Subcutaneous adipose tissue (tissue), 4 donors: ENCODE results near the gene JMJD6. TPM values are rescaled to one million over a fixed set of nuclear protein-coding genes. Genes with fewer than 3 reads are reported as not detected.

Source experiments
- CTCF ChIP-seq: fragments of 450-650 bp; IDR thresholded peaks from one replicate; pipeline ENCODE4 v1.5.1; 2016; ENCODE audit warnings: low read depth, mild to moderate bottlenecking, control low read depth, antibody characterized with exemption, moderate library complexity
- total RNA-seq, 4 donors: library from RNA; depleted of rRNA; stranded (reverse); fragments of >200 nt; gene quantifications; one replicate each; pipeline ENCODE4 v1.1.0, GENCODE V29; 2016

Gene JMJD6
- total RNA-seq, 4 donors from 2014 or later = 17.5 to 21.8 (median 18.8) TPM

GRCh38 chr17:76701471-76701967 is 24.9 kb downstream of the JMJD6 start:
- TF ChIP-seq CTCF = no peak

GRCh38 chr17:76700617-76701470 is 25.6 kb downstream of the JMJD6 start:
- TF ChIP-seq CTCF = no peak

GRCh38 chr17:76700270-76700616 is 26.2 kb downstream of the JMJD6 start:
- no peak for TF ChIP-seq CTCF

DNA sequence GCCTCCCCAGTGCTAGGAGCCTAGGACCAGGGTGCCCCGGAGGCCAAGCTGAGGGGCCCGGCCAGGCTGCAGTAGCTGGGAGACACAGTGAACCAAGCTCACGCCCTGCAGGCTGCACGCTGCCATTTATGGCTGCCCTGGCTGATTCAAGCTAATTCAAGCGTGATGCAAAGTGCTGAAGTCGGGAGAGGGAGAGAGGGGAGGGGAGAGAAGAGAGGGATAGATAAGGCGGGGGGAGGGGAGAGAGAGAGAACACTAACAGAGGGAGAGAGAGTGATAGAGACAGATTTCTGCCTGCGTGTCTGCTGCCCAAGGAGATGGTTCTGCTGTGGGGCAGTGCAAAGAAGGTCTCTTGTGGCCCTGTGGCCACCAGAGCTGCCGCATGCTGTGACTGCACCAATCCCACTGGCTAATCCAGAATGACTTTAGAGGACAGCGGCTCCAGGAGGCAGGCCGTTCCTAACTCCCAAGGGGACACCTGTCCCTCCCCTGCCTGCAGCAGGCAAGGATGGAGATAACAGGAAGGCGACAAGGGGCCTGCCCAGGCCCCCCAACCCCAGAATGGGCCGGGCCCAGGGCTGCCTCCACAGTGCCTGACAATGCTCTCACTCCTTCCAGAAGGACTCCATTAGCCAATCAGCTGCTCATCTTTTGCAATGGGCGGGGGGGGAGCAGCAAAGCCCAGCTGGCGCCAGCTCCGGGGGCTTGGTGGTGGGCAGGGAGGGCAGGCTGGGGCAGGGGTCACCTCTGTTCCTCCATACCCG is 28.5 kb downstream of the JMJD6 start:
- TF ChIP-seq CTCF = no peak

DNA sequence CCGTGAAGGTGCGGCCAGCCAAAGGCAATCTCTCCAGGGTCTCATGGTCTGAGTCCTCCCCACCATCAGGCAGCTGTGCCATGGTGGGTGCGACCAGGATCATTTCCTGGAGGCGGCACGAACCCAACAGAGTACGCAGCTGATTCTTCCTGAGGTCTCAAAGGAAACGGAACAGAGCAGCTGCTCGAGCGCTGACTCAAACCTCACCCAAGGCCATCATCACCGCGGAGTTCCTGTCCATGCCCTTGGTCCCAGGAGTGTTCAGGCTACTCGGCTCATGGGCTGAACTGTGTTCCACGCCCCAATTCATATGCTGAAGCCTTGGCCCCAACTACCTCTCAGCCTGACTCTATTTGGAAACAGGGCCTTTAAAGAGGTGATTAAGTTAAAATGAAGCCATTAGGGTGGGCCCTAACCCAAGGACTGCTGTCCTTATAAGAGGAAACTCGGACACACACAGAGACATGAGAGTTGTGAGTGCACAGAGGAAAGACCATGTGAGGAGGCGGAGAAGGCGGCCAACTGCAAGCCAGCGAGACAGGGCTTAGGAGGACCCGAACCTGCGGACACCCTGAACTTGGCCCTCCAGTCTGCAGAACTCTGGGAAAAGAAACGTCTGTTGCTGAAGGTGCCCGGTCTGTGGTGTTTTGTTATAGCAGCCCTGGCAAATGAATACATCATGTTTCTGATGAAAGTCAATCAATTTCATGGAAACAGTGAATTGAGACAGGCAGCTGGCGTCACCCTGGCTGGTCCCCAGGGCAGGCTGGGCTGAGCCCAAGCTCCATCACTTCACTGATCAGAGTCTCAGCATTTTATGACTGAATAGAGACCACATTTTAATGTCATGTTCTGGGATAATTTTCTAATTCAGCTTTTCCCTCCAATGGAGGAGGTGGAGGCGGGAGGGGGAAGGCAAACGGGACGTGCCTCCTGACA is 29.4 kb downstream of the JMJD6 start:
- TF ChIP-seq CTCF = no peak

GRCh38 chr17:76695059-76695831 is 31.2 kb downstream of the JMJD6 start:
- TF ChIP-seq CTCF = no peak
